ENCODE measurements around the gene CFAP299. TPM values are rescaled to one million over a fixed set of nuclear protein-coding genes. Genes with fewer than 3 reads are reported as not detected.

Gene CFAP299
- total RNA-seq, 2 experiments from 2014 or later: 0.63 to 3.7 TPM

DNA sequence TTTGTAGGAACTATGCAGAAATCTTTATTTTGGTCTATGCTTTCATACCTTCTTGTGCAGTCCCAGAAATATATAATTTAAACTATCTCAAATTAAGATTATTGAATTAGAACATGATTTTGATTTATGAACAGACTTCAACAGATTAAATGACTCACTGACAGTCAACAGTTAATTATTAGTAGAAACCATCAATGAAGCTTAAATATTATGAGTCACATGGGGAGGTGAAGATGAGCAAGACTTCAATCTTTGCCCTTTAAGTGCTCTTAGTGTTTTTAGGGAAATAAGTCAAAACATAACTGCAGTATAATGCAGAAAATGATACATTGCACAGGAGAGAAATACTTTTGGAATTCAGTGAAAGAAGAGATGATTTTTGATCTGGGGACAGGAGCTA, 613.5 kb downstream of the CFAP299 start:
- Histone ChIP-seq H3K9me3 (ENCODE audit: low read length) (peaks cover 4% of the 10 kb centered on the region; the same call in 1 of the 2 replicates), H3K4me3 (ENCODE audit: low read depth, low read length, poor library complexity, severe bottlenecking) (no peak overlapping the region), H3K4me2 (ENCODE audit: low read length) (no peak overlapping the region), H3K36me3 (ENCODE audit: insufficient read depth, low read length) (peaks cover 7% of the 10 kb centered on the region), H3K9me2 (ENCODE audit: insufficient read depth, low read length) (no peaks in the 10 kb centered on the region), H3K4me1 (ENCODE audit: insufficient read depth, low read length, poor library complexity, severe bottlenecking) (peaks cover 22% of the 10 kb centered on the region), H2AFZ (ENCODE audit: low read length) (no peak overlapping the region; the same call in 1 of the 2 replicates), H3K79me2 (ENCODE audit: insufficient read depth, low read depth, low read length) (no peaks in the 10 kb centered on the region), H4K20me1 (ENCODE audit: insufficient read depth, low read length) (no peaks in the 10 kb centered on the region), H3K27ac (ENCODE audit: low read depth, low read length, poor library complexity, severe bottlenecking) (no peak overlapping the region)
- POLR2A ChIA-PET: interaction anchor here (1.1 to 1.6 kb wide), 2 partner anchors 12 to 25 kb away, joined by 4 to 6 read pairs; no protein-coding TSS in a partner anchor
- CTCF ChIA-PET (ENCODE audit: unreplicated experiment): no interaction called here
- intact Hi-C loops (cut with micrococcal nuclease; ENCODE audit: unreplicated experiment): no loop called here
- BruUV-seq (replicated peaks): no TSS peak
- TF ChIP-seq CTCF (conservative IDR thresholded peaks at IDR 0.05; ENCODE audit: low read length) (no peak), EZH2phosphoT487 (IDR thresholded peaks at IDR 0.05; ENCODE audit: borderline replicate concordance, low read depth, low read length) (no peak)
- DNase-seq (ENCODE audit: low spot score): no peak

GRCh38 chr4:80956421-80956820, 620.9 kb downstream of the CFAP299 start:
- no TSS peak for BruUV-seq (replicated peaks)
- no peak overlapping the region for H3K4me3 ChIP-seq (ENCODE audit: low read depth, low read length, poor library complexity, severe bottlenecking)
- ChIA-PET POLR2A (interaction anchor here (0.6 to 2.2 kb wide), 6 partner anchors 12 to 1267 kb away, joined by 3 to 7 read pairs (median 5); no protein-coding TSS in a partner anchor), CTCF (ENCODE audit: unreplicated experiment) (no interaction called here)
- H2AFZ ChIP-seq (ENCODE audit: low read length): no peak overlapping the region
- TF ChIP-seq EZH2phosphoT487 (IDR thresholded peaks at IDR 0.05; ENCODE audit: borderline replicate concordance, low read depth, low read length) (no peak), CTCF (conservative IDR thresholded peaks at IDR 0.05; ENCODE audit: low read length) (no peak)
- 0 out of 2 replicates have a peak, but pooled peaks cover 9% of the 10 kb centered on the region for H3K9me3 ChIP-seq (ENCODE audit: low read length)
- no peak overlapping the region for H3K27ac ChIP-seq (ENCODE audit: low read depth, low read length, poor library complexity, severe bottlenecking)
- intact Hi-C loops (cut with micrococcal nuclease; ENCODE audit: unreplicated experiment): no loop called here
- H3K4me1 ChIP-seq (ENCODE audit: insufficient read depth, low read length, poor library complexity, severe bottlenecking): peaks cover 9% of the 10 kb centered on the region
- H3K9me2 ChIP-seq (ENCODE audit: insufficient read depth, low read length): no peaks in the 10 kb centered on the region
- no peak for DNase-seq (ENCODE audit: low spot score)
- no peaks in the 10 kb centered on the region; the same call in 1 of the 2 replicates for H3K36me3 ChIP-seq (ENCODE audit: insufficient read depth, low read length)
- no peaks in the 10 kb centered on the region for H3K79me2 ChIP-seq (ENCODE audit: insufficient read depth, low read depth, low read length)
- H4K20me1 ChIP-seq (ENCODE audit: insufficient read depth, low read length): no peaks in the 10 kb centered on the region
- H3K4me2 ChIP-seq (ENCODE audit: low read length): no peak overlapping the region

- Histone ChIP-seq H3K36me3 (ENCODE audit: insufficient read depth, low read length) (no peaks in the 10 kb centered on the region), H3K79me2 (ENCODE audit: insufficient read depth, low read depth, low read length) (no peaks in the 10 kb centered on the region), H3K4me1 (ENCODE audit: insufficient read depth, low read length, poor library complexity, severe bottlenecking) (no peaks in the 10 kb centered on the region), H3K4me3 (ENCODE audit: low read depth, low read length, poor library complexity, severe bottlenecking) (no peak overlapping the region), H3K4me2 (ENCODE audit: low read length) (no peak overlapping the region), H3K9me3 (ENCODE audit: low read length) (peaks cover 5% of the 10 kb centered on the region; the same call in 1 of the 2 replicates), H3K9me2 (ENCODE audit: insufficient read depth, low read length) (no peaks in the 10 kb centered on the region), H3K27ac (ENCODE audit: low read depth, low read length, poor library complexity, severe bottlenecking) (no peak overlapping the region), H4K20me1 (ENCODE audit: insufficient read depth, low read length) (no peaks in the 10 kb centered on the region), H2AFZ (ENCODE audit: low read length) (peak overlapping the region; percentile 13; the same call in 1 of the 2 replicates)
- ChIA-PET POLR2A (interaction anchor here (0.6 to 1.6 kb wide), 8 partner anchors 8 to 172 kb away, joined by 3 to 9 read pairs (median 4); no protein-coding TSS in a partner anchor), CTCF (ENCODE audit: unreplicated experiment) (no interaction called here)
- no peak for TF ChIP-seq CTCF (conservative IDR thresholded peaks at IDR 0.05; ENCODE audit: low read length)
- TF ChIP-seq EZH2phosphoT487 (IDR thresholded peaks at IDR 0.05; ENCODE audit: borderline replicate concordance, low read depth, low read length): no peak
- no peak for DNase-seq (ENCODE audit: low spot score)
- no TSS peak for BruUV-seq (replicated peaks)
- intact Hi-C loops (cut with micrococcal nuclease; ENCODE audit: unreplicated experiment): no loop called here
These were observed 627.5 kb downstream of the CFAP299 start for GRCh38 chr4:80963051-80963450.
